A549 treated with GW870086 at 1 μM for 4 hours (cell line): Measurements from ENCODE around the gene RPS6KL1. TPM values are rescaled to one million over a fixed set of nuclear protein-coding genes. Genes with fewer than 3 reads are reported as not detected.

Source experiments
- total RNA-seq: library from RNA; stranded (reverse); fragments of 200-300 nt; extraction: Qiagen RNA extraction; gene quantifications from 5 replicates; pipeline ENCODE4 v1.2.3, GENCODE V29; 2022; ENCODE audit warnings: low read depth

Gene RPS6KL1, protein sequence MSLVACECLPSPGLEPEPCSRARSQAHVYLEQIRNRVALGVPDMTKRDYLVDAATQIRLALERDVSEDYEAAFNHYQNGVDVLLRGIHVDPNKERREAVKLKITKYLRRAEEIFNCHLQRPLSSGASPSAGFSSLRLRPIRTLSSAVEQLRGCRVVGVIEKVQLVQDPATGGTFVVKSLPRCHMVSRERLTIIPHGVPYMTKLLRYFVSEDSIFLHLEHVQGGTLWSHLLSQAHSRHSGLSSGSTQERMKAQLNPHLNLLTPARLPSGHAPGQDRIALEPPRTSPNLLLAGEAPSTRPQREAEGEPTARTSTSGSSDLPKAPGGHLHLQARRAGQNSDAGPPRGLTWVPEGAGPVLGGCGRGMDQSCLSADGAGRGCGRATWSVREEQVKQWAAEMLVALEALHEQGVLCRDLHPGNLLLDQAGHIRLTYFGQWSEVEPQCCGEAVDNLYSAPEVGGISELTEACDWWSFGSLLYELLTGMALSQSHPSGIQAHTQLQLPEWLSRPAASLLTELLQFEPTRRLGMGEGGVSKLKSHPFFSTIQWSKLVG
- 0.27 to 0.80 TPM (median 0.49 TPM) in 5 replicates for total RNA-seq

DNA sequence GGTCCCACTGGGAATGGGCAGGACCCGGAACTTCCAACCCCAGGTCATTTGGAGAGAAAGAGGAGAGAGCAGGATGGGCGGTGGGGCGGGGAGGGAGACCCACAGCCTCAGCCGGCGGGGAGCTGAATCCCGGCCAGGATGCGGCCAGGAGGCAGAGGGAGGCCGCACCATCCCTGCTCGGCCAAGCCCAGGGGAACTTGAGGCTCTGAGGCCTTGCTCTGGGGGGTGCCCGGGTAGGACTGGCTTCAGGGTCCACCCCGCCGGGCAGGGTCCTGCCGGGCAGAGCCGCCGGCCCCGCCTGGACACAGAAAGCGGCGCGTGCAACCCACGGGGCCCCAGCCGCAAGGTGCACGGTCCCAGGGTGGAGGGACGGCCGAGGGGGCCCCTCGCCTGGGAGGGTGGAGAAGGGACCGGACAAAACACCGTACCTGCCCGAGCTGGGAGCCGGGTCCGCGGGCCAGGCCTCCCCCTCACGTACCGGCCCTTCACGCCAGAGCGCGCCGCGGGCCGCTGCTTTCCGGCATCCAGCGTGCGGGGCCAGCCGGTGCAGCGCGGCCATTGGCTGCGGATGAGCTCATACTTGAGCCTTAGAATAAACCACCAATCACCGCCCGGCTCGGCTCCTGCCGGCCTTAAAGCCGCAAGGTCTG is at the start of gene RPS6KL1:
Gene RPS6KL1, minus strand, starts transcription at position 509 of the 650 bp plus-strand sequence. CDS start 1,719 bp downstream, outside the sequence.

DNA sequence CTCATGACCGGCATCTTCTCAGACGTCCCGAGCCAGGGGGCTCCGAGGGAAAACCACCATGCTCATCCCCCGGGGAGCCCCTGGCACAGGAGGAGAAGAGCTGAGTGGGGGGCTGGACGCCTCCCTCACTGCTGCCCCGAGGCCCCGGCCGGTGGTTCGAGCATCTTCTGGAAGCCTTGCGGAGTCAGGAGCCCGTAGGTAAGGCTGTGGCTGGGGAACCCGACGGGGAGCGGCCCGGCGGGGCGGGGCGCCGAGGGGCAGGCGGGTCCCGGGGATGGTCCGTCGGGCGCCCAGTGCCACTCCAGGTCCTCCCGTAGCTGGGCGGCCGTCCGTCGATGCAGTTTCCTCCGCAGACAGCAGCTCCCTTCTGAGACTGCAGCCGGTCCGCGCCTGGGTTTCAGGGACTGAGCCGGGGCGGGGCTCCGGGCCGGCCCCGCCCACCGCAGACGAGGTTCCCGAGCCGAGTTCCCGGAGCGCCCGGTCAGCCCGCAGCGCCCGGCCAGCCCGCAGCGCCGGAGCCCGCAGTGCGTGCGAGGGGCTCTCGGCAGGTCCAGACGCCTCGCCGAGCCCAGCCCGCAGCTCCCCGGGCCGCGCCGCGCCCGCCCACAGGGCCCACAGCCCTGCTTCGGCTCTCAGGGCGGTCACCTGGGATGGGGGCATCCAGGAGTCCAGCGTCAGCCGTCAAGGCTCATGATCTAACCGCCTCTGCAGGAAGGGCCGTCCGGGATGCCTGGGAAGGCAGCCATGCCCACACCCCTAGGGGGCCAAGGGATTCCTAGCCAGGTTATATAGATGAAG is 32.4 kb upstream of the RPS6KL1 start, which contains the start of gene PGF:
Gene PGF, minus strand, starts transcription at position 369 of the 798 bp plus-strand sequence. Its CDS starts 355 bp downstream, at position 14.

DNA sequence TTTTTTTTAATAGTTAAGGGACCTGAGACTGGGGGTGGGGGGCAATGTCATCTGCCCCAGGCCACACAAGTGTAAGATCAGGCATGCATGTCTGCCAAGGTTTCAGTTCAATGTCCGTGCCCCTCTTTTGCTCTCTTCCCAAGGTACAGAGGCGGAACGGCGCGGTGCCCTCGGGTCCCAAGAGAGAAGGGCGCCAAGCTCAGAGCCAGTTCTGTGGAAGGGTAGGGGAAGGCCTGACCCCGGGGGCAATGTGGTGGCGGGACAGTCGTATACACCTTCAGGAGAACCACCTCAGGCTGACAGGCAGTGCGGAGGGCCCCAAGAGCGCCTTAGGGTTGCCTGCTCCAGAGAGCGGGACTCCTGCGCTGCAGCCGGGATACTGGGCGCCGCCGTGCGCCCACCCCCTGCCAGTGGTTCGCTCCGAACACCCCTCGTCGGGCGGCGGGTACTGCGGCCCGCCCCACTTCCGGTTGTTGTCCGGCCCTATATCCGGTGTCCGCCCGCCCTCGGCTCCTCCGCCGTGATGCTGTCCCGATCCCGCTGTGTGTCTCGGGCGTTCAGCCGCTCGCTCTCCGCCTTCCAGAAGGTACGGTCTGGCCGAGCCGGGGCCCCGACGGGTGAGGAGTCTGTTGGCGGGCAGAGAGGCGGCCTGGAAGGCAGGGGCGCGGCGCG is 41.5 kb downstream of the RPS6KL1 start, which contains the start of gene DLST:
Gene DLST, plus strand, starts transcription at position 486 of the 672 bp plus-strand sequence. Its CDS starts 38 bp downstream, at position 524.

DNA sequence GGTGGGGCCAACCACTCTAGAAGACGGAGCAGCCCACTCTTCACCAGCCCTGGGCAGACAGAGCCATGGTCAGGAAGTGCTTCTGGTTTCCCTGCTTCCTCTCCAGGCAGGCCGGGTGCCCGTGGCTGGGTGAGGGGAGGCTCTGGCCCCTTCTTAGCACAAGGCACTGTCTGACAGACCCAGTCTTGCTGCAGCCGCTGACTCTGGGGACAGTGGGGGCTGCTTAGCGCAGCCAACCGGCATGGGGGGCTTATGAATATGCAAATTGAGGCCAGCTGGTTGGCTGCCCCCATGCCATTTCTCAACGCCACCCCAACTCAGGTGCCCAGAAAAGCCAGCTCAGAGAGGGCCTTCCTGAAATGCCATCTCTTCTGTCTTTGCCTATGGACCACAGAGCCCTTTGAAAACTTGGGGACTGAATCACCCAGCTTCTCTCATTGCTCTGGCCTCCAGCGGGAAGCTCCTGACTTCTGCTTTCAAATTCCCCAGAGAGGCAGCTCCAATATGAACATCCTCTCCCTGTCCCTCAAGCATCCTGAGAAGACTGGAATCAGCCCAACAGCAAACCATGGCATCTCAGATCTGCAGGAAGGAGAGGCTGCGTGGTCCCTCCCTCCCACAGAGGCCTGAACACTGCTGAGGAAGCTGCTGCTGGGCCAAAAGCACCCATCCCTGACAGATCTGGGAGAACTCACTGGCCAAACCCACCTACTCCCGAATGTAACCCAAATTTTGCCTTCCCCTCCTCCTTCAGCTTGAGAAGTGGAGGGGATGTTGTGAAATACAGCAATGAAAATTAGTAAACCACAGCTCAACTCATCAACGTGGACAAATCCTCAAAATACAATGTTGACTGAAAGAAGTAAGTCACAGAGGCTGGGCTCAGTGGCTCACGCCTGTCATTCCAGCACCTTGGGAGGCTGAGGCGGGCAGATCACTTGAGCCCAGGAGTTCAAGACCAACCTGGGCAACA is 46.8 kb downstream of the RPS6KL1 start, which contains the start of gene PROX2:
Gene PROX2, minus strand, starts transcription at position 205 of the 973 bp plus-strand sequence. CDS start 12,311 bp downstream, outside the sequence.

Other genes with a start within 250 kb of the RPS6KL1 start
- 19.3 to 26.5 TPM (median 24.2 TPM) in 5 replicates for gene AREL1, start 210.2 kb downstream of the RPS6KL1 start, total RNA-seq
- gene FCF1, start 210.1 kb downstream of the RPS6KL1 start, total RNA-seq, result 38.3 to 70.4 TPM (median 49.1 TPM) in 5 replicates
- 31.3 to 42.2 TPM (median 36.0 TPM) in 5 replicates for gene YLPM1, start 159.9 kb downstream of the RPS6KL1 start, total RNA-seq
- not detected in 5 replicates for gene PROX2, start 47.1 kb downstream of the RPS6KL1 start, total RNA-seq
- 94.5 to 103 TPM (median 98.4 TPM) in 5 replicates for gene DLST, start 41.3 kb downstream of the RPS6KL1 start, total RNA-seq
- gene PGF, start 32.3 kb upstream of the RPS6KL1 start, total RNA-seq, result 3.4 to 5.1 TPM (median 4.2 TPM) in 5 replicates
- 74.0 to 78.7 TPM (median 77.3 TPM) in 5 replicates for gene EIF2B2, start 79.7 kb upstream of the RPS6KL1 start, total RNA-seq
- gene MLH3, start 128.2 kb upstream of the RPS6KL1 start, total RNA-seq, result 16.6 to 21.9 TPM (median 19.2 TPM) in 5 replicates
- gene ACYP1, start 140.8 kb upstream of the RPS6KL1 start, total RNA-seq, result 21.4 to 30.5 TPM (median 25.7 TPM) in 5 replicates
- 4.3 to 6.0 TPM (median 5.5 TPM) in 5 replicates for gene ZC2HC1C, start 146.4 kb upstream of the RPS6KL1 start, total RNA-seq
- gene NEK9, start 203.8 kb upstream of the RPS6KL1 start, total RNA-seq, result 27.7 to 34.1 TPM (median 32.4 TPM) in 5 replicates